ENCODE measurements around the gene ACCS.

The ACCS gene

DNA sequence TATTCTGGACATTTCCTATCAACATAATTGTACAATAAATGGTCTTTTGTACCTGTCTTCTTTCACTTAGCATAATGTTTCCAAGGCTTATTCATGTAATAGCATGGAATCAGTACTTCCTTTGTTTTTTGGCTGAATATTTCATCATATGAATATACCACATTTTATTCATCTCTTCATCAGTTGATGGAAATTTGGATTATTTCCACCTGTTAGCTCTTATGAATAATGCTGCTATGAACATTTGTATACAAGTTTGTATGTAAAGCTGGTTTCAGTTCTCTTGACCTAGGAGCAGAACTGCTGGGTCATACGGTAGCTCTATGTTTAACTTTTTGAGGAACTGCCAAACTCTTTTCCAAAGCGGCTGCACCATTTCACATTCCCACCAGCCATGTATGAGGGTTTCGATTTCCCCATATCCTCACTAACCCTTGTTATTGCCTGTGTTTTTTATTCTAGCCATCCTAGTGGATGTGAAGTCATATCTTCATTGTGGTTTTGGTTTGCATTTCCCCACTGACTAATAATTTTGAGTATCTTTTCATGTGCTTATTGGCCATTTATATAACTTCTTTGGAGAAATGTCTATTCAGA lies 50.3 kb downstream of the ACCS start:
- ChIA-PET POLR2A (no interaction called here), CTCF (no interaction called here)
- TF ChIP-seq ZNF384 (IDR thresholded peaks at IDR 0.05) (no peak), FOXK2 (IDR thresholded peaks at IDR 0.05) (no peak), SP1 (IDR thresholded peaks at IDR 0.05) (no peak), SUZ12 (IDR thresholded peaks at IDR 0.05) (no peak), TARDBP (IDR thresholded peaks at IDR 0.05) (no peak), L3MBTL2 (conservative IDR thresholded peaks at IDR 0.05) (no peak), BHLHE40 (IDR thresholded peaks at IDR 0.05; ENCODE audit: borderline replicate concordance) (no peak), LEF1 (IDR thresholded peaks at IDR 0.05; ENCODE audit: borderline replicate concordance) (no peak), CTBP1 (IDR thresholded peaks at IDR 0.05; ENCODE audit: borderline replicate concordance) (no peak), FOXM1 (IDR thresholded peaks at IDR 0.05; ENCODE audit: borderline replicate concordance) (no peak)
- no peak for DNase-seq (ENCODE audit: extremely low spot score)

- peak; percentile 38 for DNase-seq (ENCODE audit: extremely low spot score)
- ChIA-PET CTCF (interaction anchor here (1.4 kb wide), 1 partner anchor 13 kb away, joined by 3 read pairs; no protein-coding TSS in a partner anchor), POLR2A (no interaction called here)
- no peak for TF ChIP-seq LEF1 (IDR thresholded peaks at IDR 0.05; ENCODE audit: borderline replicate concordance)
- TF ChIP-seq ARNT (IDR thresholded peaks at IDR 0.05), result no peak
- TF ChIP-seq HDGF (IDR thresholded peaks at IDR 0.05; ENCODE audit: borderline replicate concordance), result no peak
- no peak for TF ChIP-seq FOXA1 (IDR thresholded peaks at IDR 0.05)
- TF ChIP-seq ZNF384 (IDR thresholded peaks at IDR 0.05), result no peak
- no peak for TF ChIP-seq L3MBTL2 (conservative IDR thresholded peaks at IDR 0.05)
Measured at GRCh38 chr11:44120169-44120568, 54.1 kb downstream of the ACCS start.

DNA sequence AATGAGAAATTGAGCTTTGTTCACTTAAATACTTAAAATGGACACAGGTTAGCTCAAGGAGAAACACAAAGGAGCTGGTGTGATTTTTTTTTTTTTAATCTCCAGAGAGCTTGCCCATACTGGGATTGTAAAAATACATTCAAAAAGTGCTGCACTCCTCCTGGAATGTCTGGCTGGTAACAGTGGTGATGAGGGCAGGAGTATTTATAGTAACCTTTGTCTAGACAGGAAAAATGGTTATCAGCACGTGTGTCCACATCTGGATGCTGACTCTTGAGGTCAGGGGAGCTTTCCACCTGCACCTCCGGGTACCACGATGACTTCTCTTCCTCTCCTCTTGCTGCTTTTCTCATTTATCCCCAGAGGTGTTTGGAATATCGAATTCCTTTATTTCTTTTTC lies 59.5 kb downstream of the ACCS start:
- POLR2A ChIA-PET, result no interaction called here
- TF ChIP-seq LEF1 (IDR thresholded peaks at IDR 0.05; ENCODE audit: borderline replicate concordance) (no peak), ZNF384 (IDR thresholded peaks at IDR 0.05) (no peak), FOXM1 (IDR thresholded peaks at IDR 0.05; ENCODE audit: borderline replicate concordance) (no peak), NFRKB (IDR thresholded peaks at IDR 0.05) (no peak), L3MBTL2 (conservative IDR thresholded peaks at IDR 0.05) (no peak), FOXK2 (IDR thresholded peaks at IDR 0.05) (no peak), TARDBP (IDR thresholded peaks at IDR 0.05) (no peak), CTBP1 (IDR thresholded peaks at IDR 0.05; ENCODE audit: borderline replicate concordance) (no peak), ELF4 (IDR thresholded peaks at IDR 0.05) (no peak)
- TF ChIP-seq, protein P1, sequence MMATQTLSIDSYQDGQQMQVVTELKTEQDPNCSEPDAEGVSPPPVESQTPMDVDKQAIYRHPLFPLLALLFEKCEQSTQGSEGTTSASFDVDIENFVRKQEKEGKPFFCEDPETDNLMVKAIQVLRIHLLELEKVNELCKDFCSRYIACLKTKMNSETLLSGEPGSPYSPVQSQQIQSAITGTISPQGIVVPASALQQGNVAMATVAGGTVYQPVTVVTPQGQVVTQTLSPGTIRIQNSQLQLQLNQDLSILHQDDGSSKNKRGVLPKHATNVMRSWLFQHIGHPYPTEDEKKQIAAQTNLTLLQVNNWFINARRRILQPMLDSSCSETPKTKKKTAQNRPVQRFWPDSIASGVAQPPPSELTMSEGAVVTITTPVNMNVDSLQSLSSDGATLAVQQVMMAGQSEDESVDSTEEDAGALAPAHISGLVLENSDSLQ (IDR thresholded peaks at IDR 0.05), result no peak

GRCh38 chr11:44126304-44126703 lies 60.2 kb downstream of the ACCS start:
- no peak for TF ChIP-seq NFRKB (IDR thresholded peaks at IDR 0.05)
- TF ChIP-seq ARNT (IDR thresholded peaks at IDR 0.05), result no peak
- no peak for TF ChIP-seq SP1 (IDR thresholded peaks at IDR 0.05)
- no peak for TF ChIP-seq CTBP1 (IDR thresholded peaks at IDR 0.05; ENCODE audit: borderline replicate concordance)
- no peak for TF ChIP-seq LEF1 (IDR thresholded peaks at IDR 0.05; ENCODE audit: borderline replicate concordance)
- no peak for TF ChIP-seq ZNF384 (IDR thresholded peaks at IDR 0.05)
- ChIA-PET CTCF (no interaction called here), POLR2A (no interaction called here)
- no peak for DNase-seq (ENCODE audit: extremely low spot score)

More for the DNA sequence above, 59.5 kb downstream of the ACCS start:
- CTCF ChIA-PET, result no interaction called here
- DNase-seq (ENCODE audit: extremely low spot score), result no peak

DNA sequence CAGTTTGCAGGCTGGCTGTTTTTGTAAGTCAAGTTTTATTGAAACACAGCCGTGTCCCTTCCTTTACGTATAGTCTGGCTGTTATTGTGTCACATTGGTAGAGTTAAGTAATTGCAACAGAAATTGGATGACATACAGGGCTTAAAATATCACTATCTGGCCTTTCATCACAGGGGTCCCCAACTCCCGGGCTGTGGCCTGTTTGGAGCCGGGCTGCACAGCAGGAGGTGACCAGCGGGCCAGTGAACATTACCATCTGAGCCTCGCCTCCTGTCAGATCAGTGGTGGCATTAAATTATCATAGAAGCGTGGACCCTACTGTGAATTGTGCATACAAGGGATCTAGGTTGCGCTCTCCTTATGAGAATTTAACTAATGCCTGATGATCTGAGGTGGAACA lies 61.1 kb downstream of the ACCS start:
- CTCF ChIA-PET, result no interaction called here
- TF ChIP-seq, protein P1 (IDR thresholded peaks at IDR 0.05), result peak; percentile 58
- no peak for TF ChIP-seq TARDBP (IDR thresholded peaks at IDR 0.05)
- DNase-seq (ENCODE audit: extremely low spot score), result no peak
- POLR2A ChIA-PET, result no interaction called here

- POLR2A ChIA-PET, result no interaction called here
- CTCF ChIA-PET, result no interaction called here
- DNase-seq (ENCODE audit: extremely low spot score), result no peak
- no peak for TF ChIP-seq ELF4 (IDR thresholded peaks at IDR 0.05)
- TF ChIP-seq FOXA1 (IDR thresholded peaks at IDR 0.05), result no peak
- no peak for TF ChIP-seq SP1 (IDR thresholded peaks at IDR 0.05)
Measured at GRCh38 chr11:44128729-44129128, 62.7 kb downstream of the ACCS start.

DNA sequence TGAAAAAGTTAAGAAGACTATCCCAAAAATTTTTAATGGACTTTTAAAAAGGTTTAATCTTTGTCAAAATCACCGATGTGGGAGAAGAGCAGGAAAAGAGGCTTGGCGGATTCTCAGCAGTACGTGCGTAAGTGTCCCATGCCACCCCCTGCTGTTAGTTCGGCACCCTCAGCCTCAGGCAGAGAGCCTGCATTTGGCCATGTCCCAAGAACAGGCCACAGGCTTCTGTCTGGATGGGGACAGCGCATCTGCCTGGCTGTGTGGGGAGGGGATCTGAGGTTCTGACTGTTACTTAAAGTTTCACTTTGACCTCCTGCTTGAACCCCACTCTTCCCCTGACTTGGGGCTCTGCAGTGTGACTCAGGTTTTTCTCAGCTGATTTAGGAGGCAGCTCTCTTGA lies 64.7 kb downstream of the ACCS start:
- no peak for TF ChIP-seq ELF4 (IDR thresholded peaks at IDR 0.05)
- no peak for TF ChIP-seq NFRKB (IDR thresholded peaks at IDR 0.05)
- TF ChIP-seq, protein P1 (IDR thresholded peaks at IDR 0.05), result no peak
- ChIA-PET CTCF (interaction anchor here (1.3 kb wide), 1 partner anchor 36 kb away, joined by 4 read pairs; the partner anchor contains the start of gene EXT2), POLR2A (no interaction called here)
- no peak for DNase-seq (ENCODE audit: extremely low spot score)
